Activated naive CD4-positive, alpha-beta T cell treated with anti-CD3 and anti-CD28 coated beads, Interleukin-2, amount 10 ng/mL, durations not matched to agents 5 hours and 36 hours (primary cell): ENCODE measurements around the gene ZNF518A. TPM values are rescaled to one million over a fixed set of nuclear protein-coding genes. Genes with fewer than 3 reads are reported as not detected.

ENCODE experiments used
- total RNA-seq, 2 experiments: library from RNA; stranded (reverse); gene quantifications; one replicate each; pipeline ENCODE4 v1.2.3, GENCODE V29; 2021

Gene ZNF518A
- 10 to 100 TPM; 18.3 to 18.7 TPM for total RNA-seq

GRCh38 chr10:96129387-96130325 lies at the start of gene ZNF518A:
Gene ZNF518A (plus strand): TSS chr10:96130297. CDS start chr10:96156323, 26,026 bp downstream.

Other genes with a start within 250 kb of the ZNF518A start
- not detected for gene CC2D2B, start 222.3 kb upstream of the ZNF518A start, total RNA-seq
- gene CCNJ, start 86.7 kb upstream of the ZNF518A start, total RNA-seq, result 1 to 10 TPM; 4.3 to 4.4 TPM
- not detected for gene BLNK, start 141.3 kb downstream of the ZNF518A start, total RNA-seq
- not detected for gene DNTT, start 174.1 kb downstream of the ZNF518A start, total RNA-seq
- not detected for gene OPALIN, start 228.7 kb downstream of the ZNF518A start, total RNA-seq